CD14-positive monocyte (primary cell): ENCODE results near the gene HCAR1. TPM values are rescaled to one million over a fixed set of nuclear protein-coding genes. Genes with fewer than 3 reads are reported as not detected.
"Not testable (repeated sequence)": the region's sequence is repeated elsewhere in the genome, so short reads cannot be mapped to it uniquely, and the experiment has no call there.

ENCODE experiments used
- DNase-seq, 3 donors: peaks; one replicate each; pipeline ENCODE4 v3.0.0-alpha.2; 2011 to 2022
- H2AFZ ChIP-seq: 2 replicates; pipeline ENCODE4 v1.6.0; 2012; ENCODE audit warnings: mild to moderate bottlenecking, low read depth, low read length, inconsistent platforms; ENCODE audit not compliant: insufficient read depth, poor library complexity, severe bottlenecking
- H3K27ac ChIP-seq, 2 donors: 1 replicate in 1 of 2; 2 replicates in 1 of 2; pipeline ENCODE4 v1.5.1; 2012 to 2013; ENCODE audit warnings: low read length in 2 of 2, control low read depth in 1 of 2, inconsistent platforms in 1 of 2, low read depth in 1 of 2, mild to moderate bottlenecking in 1 of 2
- H3K27me3 ChIP-seq, 2 donors: one replicate each; pipeline versions ENCODE4 v1.6.0 to v1.6.1; 2011 to 2013; ENCODE audit warnings: low read length in 2 of 2; ENCODE audit not compliant: control insufficient read depth in 2 of 2, insufficient read depth in 2 of 2
- H3K36me3 ChIP-seq, 2 donors: replicated peaks in 1 of 2; 1 replicate in 1 of 2; 2 replicates in 1 of 2; pipeline versions ENCODE4 v1.5.1 to v1.6.1; 2012 to 2013; ENCODE audit warnings: low read length in 2 of 2, control low read depth in 1 of 2, inconsistent platforms in 1 of 2, mild to moderate bottlenecking in 1 of 2; ENCODE audit not compliant: insufficient read depth in 2 of 2, control insufficient read depth in 1 of 2
- H3K4me1 ChIP-seq, 2 donors: 1 replicate in 1 of 2; 2 replicates in 1 of 2; pipeline versions ENCODE4 v1.5.1 to v1.6.1; 2012 to 2013; ENCODE audit warnings: low read length in 2 of 2, control low read depth in 1 of 2, inconsistent platforms in 1 of 2, mild to moderate bottlenecking in 1 of 2, moderate library complexity in 1 of 2; ENCODE audit not compliant: insufficient read depth in 2 of 2, control insufficient read depth in 1 of 2
- H3K4me2 ChIP-seq: replicated peaks from 2 replicates; pipeline ENCODE3; 2012; ENCODE audit warnings: low read length, moderate library complexity, mild to moderate bottlenecking; ENCODE audit not compliant: poor library complexity, severe bottlenecking; ENCODE audit errors: extremely low read depth
- H3K4me3 ChIP-seq, 3 experiments: fragments of 200-600 bp in 1 of 3; sonication (generic) in 1 of 3; replicated peaks in 1 of 3; 1 replicate in 2 of 3; 2 replicates in 1 of 3; pipeline ENCODE4 v1.5.1; 2011 to 2013; ENCODE audit warnings: low read length in 3 of 3, mild to moderate bottlenecking in 3 of 3, control low read depth in 2 of 3, low read depth in 2 of 3, inconsistent platforms in 1 of 3, moderate library complexity in 1 of 3
- H3K79me2 ChIP-seq: 2 replicates; pipeline ENCODE4 v1.6.0; 2012; ENCODE audit warnings: mild to moderate bottlenecking, control low read depth, inconsistent platforms, low read length, moderate library complexity; ENCODE audit not compliant: insufficient read depth
- H3K9ac ChIP-seq: 2 replicates; pipeline ENCODE4 v1.6.0; 2017; ENCODE audit warnings: low read length, mild to moderate bottlenecking; ENCODE audit not compliant: insufficient read depth, poor library complexity, severe bottlenecking
- H3K9me3 ChIP-seq, 2 donors: replicated peaks in 1 of 2; 1 replicate in 1 of 2; 2 replicates in 1 of 2; pipeline versions ENCODE4 v1.5.1 to v1.6.1; 2012 to 2013; ENCODE audit warnings: low read length in 2 of 2, control low read depth in 1 of 2; ENCODE audit not compliant: control insufficient read depth in 1 of 2, insufficient read depth in 1 of 2
- H4K20me1 ChIP-seq: 2 replicates; pipeline ENCODE4 v1.6.0; 2012; ENCODE audit warnings: mild to moderate bottlenecking, low read length, control low read depth, moderate library complexity; ENCODE audit not compliant: insufficient read depth
- H3K27ac Mint-ChIP-seq, 7 donors: one replicate each; pipeline ENCODE4 v1.8.0; 2020; ENCODE audit warnings: mild to moderate bottlenecking in 7 of 7, mixed read lengths in 7 of 7, moderate library complexity in 6 of 7, inconsistent platforms in 2 of 7
- H3K27me3 Mint-ChIP-seq, 3 donors: one replicate each; pipeline ENCODE4 v1.8.0; 2021 to 2022; ENCODE audit warnings: low read depth in 3 of 3, mild to moderate bottlenecking in 3 of 3, mixed read lengths in 3 of 3, moderate library complexity in 3 of 3, inconsistent platforms in 1 of 3
- H3K36me3 Mint-ChIP-seq, 2 donors: one replicate each; pipeline ENCODE4 v1.8.0; 2020; ENCODE audit warnings: mixed read lengths in 2 of 2, inconsistent platforms in 1 of 2, mild to moderate bottlenecking in 1 of 2
- H3K4me1 Mint-ChIP-seq: one replicate; pipeline ENCODE4 v1.8.0; 2020; ENCODE audit warnings: mild to moderate bottlenecking, mixed read lengths
- H3K4me3 Mint-ChIP-seq, 2 donors: one replicate each; pipeline ENCODE4 v1.8.0; 2020; ENCODE audit warnings: mild to moderate bottlenecking in 2 of 2, mixed read lengths in 2 of 2, moderate library complexity in 1 of 2
- H3K9me3 Mint-ChIP-seq, 7 donors: one replicate each; pipeline ENCODE4 v1.8.0; 2020 to 2022; ENCODE audit warnings: mixed read lengths in 7 of 7, mild to moderate bottlenecking in 6 of 7, moderate library complexity in 6 of 7, inconsistent platforms in 2 of 7
- WGBS: methylation state at CpG from one replicate; pipeline ENCODE4 v1.1.5; 2013; ENCODE audit warnings: missing lambda C conversion rate; ENCODE audit not compliant: insufficient coverage; 5-methylcytosine and 5-hydroxymethylcytosine counted together
- intact Hi-C, 2 donors: fragments of 100-400 bp; cut with micrococcal nuclease; formaldehyde crosslinking; loops; one replicate each; pipeline versions ENCODE4 v1.15.0 to v1.15.1; 2023
- polyA plus RNA-seq, 3 donors: library from polyadenylated mRNA; depleted of rRNA in 1 of 3; unstranded in 2 of 3; stranded (reverse) in 1 of 3; fragments of 300-500 nt in 2 of 3; fragments of >200 nt in 1 of 3; fragmentation: Illumina TruSeq in 2 of 3; gene quantifications; 1 replicate in 2 of 3; 2 replicates in 1 of 3; pipeline ENCODE4 v1.2.3, GENCODE V29; 2012 to 2021
- TF ChIP-seq, protein P1 (sequence below): fragments of 200-600 bp; IDR thresholded peaks from one replicate; pipeline ENCODE4 v1.8.0; 2022; ENCODE audit warnings: antibody characterized with exemption, mild to moderate bottlenecking

The HCAR1 gene
- polyA plus RNA-seq, 3 donors: not detected

DNA sequence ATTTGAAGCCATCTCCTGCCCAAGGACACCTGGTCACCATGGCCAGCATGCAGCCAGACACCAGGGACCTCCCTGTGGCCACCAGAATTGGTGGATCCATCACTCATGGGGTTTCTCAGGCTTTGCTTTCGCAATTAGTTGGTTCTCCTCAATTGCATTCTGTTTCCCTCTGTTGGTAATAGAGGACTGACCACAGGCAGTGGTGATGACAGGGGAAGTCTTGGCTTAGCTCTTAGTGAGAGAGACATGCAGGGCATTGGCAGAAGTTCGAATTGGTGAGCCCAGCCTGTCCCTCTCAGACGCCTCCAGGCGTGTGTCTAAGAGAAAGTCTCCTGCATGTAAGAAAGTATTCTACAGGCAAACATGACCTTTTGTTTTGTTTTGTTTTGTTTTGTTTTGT is 48.8 kb downstream of the HCAR1 start:
- peak overlapping the region; percentile 34 to 64 for H3K4me3 Mint-ChIP-seq
- Histone ChIP-seq H3K27me3 (peaks cover 0 to 2% of the 10 kb centered on the region in 2 donors), H3K4me1 (peaks cover 38 to 41% of the 10 kb centered on the region in 2 donors), H4K20me1 (no peaks in the 10 kb centered on the region), H3K4me3 (no peak overlapping the region), H3K4me2 (peak overlapping the region; percentile 11), H2AFZ (no peak overlapping the region), H3K79me2 (no peaks in the 10 kb centered on the region), H3K9ac (no peak overlapping the region), H3K36me3 (no peaks in the 10 kb centered on the region), H3K27ac (peak overlapping the region; percentile 13 to 69), H3K9me3 (no peaks in the 10 kb centered on the region)
- 0% methylated on average over 1 of the region's 4 CpGs for WGBS
- TF ChIP-seq, protein P1, sequence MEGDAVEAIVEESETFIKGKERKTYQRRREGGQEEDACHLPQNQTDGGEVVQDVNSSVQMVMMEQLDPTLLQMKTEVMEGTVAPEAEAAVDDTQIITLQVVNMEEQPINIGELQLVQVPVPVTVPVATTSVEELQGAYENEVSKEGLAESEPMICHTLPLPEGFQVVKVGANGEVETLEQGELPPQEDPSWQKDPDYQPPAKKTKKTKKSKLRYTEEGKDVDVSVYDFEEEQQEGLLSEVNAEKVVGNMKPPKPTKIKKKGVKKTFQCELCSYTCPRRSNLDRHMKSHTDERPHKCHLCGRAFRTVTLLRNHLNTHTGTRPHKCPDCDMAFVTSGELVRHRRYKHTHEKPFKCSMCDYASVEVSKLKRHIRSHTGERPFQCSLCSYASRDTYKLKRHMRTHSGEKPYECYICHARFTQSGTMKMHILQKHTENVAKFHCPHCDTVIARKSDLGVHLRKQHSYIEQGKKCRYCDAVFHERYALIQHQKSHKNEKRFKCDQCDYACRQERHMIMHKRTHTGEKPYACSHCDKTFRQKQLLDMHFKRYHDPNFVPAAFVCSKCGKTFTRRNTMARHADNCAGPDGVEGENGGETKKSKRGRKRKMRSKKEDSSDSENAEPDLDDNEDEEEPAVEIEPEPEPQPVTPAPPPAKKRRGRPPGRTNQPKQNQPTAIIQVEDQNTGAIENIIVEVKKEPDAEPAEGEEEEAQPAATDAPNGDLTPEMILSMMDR: no peak
- DNase-seq: peak; percentile 86 to 95 (median 87)
- peaks cover 2 to 21% (median 8%) of the 10 kb centered on the region in 3 donors for H3K27me3 Mint-ChIP-seq
- intact Hi-C loops: loop anchor here (5.0 to 10.0 kb wide), 3 partner anchors 40 to 53 kb away; partner anchors contain the start of gene HCAR1 (in 1 of the 2)
- H3K4me1 Mint-ChIP-seq: peaks cover 40% of the 10 kb centered on the region
- no peaks in the 10 kb centered on the region for H3K36me3 Mint-ChIP-seq
- H3K27ac Mint-ChIP-seq: peak overlapping the region; percentile 75 to 90 (median 85)
- peaks cover 0 to 3% (median 0%) of the 10 kb centered on the region in 7 donors for H3K9me3 Mint-ChIP-seq

DNA sequence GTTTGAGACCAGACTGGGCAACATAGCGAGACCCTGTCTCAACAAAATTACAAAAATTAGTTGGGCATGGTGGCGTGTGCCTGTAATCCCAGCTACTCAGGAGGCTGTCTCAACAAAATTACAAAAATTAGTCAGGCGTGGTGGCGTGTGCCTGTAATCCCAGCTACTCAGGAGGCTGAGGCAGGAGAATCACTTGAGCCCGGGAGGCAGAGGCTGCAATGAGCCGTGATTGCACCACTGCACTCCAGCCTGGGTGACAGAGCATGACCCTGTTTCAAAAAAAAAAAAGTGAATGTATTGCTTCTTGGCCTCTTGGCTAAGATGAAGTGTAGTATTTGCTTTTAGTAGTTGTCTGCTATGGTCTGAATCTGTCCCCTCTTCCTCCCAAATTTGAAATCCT is 49.7 kb downstream of the HCAR1 start:
- 63% methylated on average over 3 of the region's 6 CpGs for WGBS
- not testable (repeated sequence) for H3K79me2 ChIP-seq, H3K4me2 ChIP-seq, H3K27me3 ChIP-seq, DNase-seq, H3K9ac ChIP-seq, H3K9me3 ChIP-seq, H3K9me3 Mint-ChIP-seq, H4K20me1 ChIP-seq, H3K36me3 ChIP-seq, H3K4me3 ChIP-seq, H3K36me3 Mint-ChIP-seq, H2AFZ ChIP-seq, H3K27ac ChIP-seq
- intact Hi-C loops: loop anchor here (5.0 to 10.0 kb wide), 3 partner anchors 39 to 54 kb away; partner anchors contain the start of gene HCAR1 (in 1 of the 2)
- Mint-ChIP-seq H3K27ac (peak overlapping the region in 5 of 7 donors; percentile 11 to 92 (median 78)), H3K27me3 (peaks cover 2 to 20% (median 8%) of the 10 kb centered on the region in 3 donors), H3K4me3 (peak overlapping the region in 1 of 2 donors; percentile 46), H3K4me1 (peaks cover 40% of the 10 kb centered on the region)
- H3K4me1 ChIP-seq: peaks cover 38 to 41% of the 10 kb centered on the region in 2 donors

DNA sequence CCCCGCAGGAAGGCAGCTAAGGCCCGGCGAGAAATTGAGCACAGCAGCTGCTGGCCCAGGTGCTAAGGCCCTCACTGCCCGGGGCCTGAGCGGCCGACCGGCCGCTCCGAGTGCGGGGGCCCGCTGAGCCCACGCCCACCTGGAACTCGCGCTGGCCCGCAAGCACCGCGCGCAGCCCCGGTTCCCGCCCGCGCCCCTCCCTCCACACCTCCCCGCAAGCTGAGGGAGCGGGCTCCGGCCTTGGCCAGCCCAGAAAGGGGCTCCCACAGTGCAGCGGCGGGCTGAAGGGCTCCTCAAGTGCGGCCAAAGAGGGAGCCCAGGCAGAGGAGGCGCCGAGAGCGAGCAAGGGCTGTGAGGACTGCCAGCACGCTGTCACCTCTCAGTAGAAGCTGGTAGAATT is 53.9 kb downstream of the HCAR1 start:
- Mint-ChIP-seq H3K4me1 (peaks cover 28% of the 10 kb centered on the region), H3K27me3 (peaks cover 3 to 23% (median 7%) of the 10 kb centered on the region in 3 donors), H3K9me3 (peaks cover 0 to 11% (median 0%) of the 10 kb centered on the region in 7 donors), H3K27ac (peak overlapping the region in 1 of 7 donors; percentile 57)
- H3K27ac ChIP-seq, H3K9ac ChIP-seq, DNase-seq, H3K79me2 ChIP-seq, H3K4me2 ChIP-seq, H4K20me1 ChIP-seq, intact Hi-C loops, H3K36me3 ChIP-seq, H3K36me3 Mint-ChIP-seq, H3K4me3 ChIP-seq, H3K27me3 ChIP-seq, H2AFZ ChIP-seq, H3K4me3 Mint-ChIP-seq, H3K9me3 ChIP-seq: not testable (repeated sequence)
- 98% methylated on average over 30 of the region's 32 CpGs for whole genome bisulfite sequencing
- peaks cover 28 to 30% of the 10 kb centered on the region in 2 donors for H3K4me1 ChIP-seq
